ENCODE results near the gene OR10T2. TPM values are rescaled to one million over a fixed set of nuclear protein-coding genes. Genes with fewer than 3 reads are reported as not detected.

OR10T2 gene, protein sequence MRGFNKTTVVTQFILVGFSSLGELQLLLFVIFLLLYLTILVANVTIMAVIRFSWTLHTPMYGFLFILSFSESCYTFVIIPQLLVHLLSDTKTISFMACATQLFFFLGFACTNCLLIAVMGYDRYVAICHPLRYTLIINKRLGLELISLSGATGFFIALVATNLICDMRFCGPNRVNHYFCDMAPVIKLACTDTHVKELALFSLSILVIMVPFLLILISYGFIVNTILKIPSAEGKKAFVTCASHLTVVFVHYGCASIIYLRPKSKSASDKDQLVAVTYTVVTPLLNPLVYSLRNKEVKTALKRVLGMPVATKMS
- total RNA-seq (2012; rRNA removed) (not detected in 2 replicates), polyA plus RNA-seq (2012; rRNA removed) (not detected in 2 replicates), Bru-seq, nascent RNA (not detected), BruChase-seq, experiment 1, labeled RNA remaining after a 6-hour chase (not detected), BruChase-seq, experiment 2, labeled RNA remaining after a 2-hour chase (not detected)
- polyA plus RNA-seq (2012; cell fraction: cytosol; rRNA removed) = not detected in 2 replicates
- polyA plus RNA-seq (2012; cell fraction: nucleus; rRNA removed; ENCODE audit: low replicate concordance) = not detected in 2 replicates
- long read RNA-seq = 0 reads

DNA sequence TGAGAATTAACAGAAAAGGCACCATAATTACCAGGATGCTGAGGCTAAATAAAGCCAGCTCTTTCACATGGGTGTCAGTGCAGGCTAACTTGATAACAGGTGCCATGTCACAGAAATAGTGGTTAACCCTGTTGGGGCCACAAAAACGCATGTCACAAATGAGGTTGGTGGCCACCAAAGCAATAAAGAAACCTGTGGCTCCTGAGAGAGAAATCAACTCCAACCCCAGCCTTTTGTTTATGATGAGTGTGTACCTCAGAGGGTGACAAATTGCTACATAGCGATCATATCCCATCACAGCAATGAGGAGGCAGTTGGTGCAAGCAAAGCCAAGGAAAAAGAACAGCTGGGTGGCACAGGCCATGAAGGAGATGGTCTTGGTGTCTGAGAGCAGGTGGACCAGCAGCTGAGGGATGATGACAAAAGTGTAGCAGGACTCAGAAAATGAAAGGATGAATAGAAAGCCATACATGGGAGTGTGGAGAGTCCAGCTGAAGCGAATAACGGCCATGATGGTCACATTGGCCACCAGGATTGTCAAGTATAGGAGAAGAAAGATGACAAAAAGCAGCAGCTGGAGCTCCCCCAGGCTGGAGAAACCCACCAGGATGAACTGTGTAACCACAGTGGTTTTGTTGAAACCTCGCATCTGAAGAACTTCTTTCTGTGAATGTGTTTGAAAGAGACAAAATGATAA, at the start of gene OR10T2:
TSS of gene OR10T2 (minus strand) at position 649 of the 697 bp plus-strand sequence. CDS start at position 649, 0 bp downstream.
- WGBS, 2 experiments (ENCODE audit: extremely low coverage in 2 of 2, insufficient read length in 1 of 2) = 38% methylated on average over 2 of the region's 5 CpGs; no CpG with 5 or more reads in 1 of the 2 experiments
- Histone ChIP-seq H3K4me3 (ENCODE audit: insufficient read depth, low read depth, low read length) (no peak within 1 kb of the TSS), H2AK5ac (ENCODE audit: low read depth, low read length) (no peak within 1 kb of the TSS), H2BK20ac (ENCODE audit: low read depth, low read length) (no peak within 1 kb of the TSS), H3K18ac (ENCODE audit: low read depth, low read length) (no peak within 1 kb of the TSS), H3K36me3 (ENCODE audit: control insufficient read depth, insufficient read depth, low read length) (no peaks in the 10 kb centered on the region), H3K14ac (replicated peaks; ENCODE audit: low read depth, low read length) (no peak within 1 kb of the TSS), H3K23ac (ENCODE audit: low read depth, low read length) (no peak within 1 kb of the TSS), H2BK120ac (ENCODE audit: low read depth, low read length) (no peak within 1 kb of the TSS), H2BK5ac (ENCODE audit: low read depth, low read length, poor library complexity, severe bottlenecking) (no peak within 1 kb of the TSS), H3K4me1 (ENCODE audit: control insufficient read depth, insufficient read depth, low read length) (no peaks in the 10 kb centered on the region), H3K27me3 (ENCODE audit: control insufficient read depth, insufficient read depth, low read length) (no peaks in the 10 kb centered on the region), H2AFZ (replicated peaks; ENCODE audit: low read length, poor library complexity) (no peak within 1 kb of the TSS), H3K79me1 (ENCODE audit: low read depth in 1 of 2, low read length in 2 of 2) (no peaks in the 10 kb centered on the region), H4K20me1 (ENCODE audit: insufficient read depth, low read length) (no peaks in the 10 kb centered on the region), H4K5ac (ENCODE audit: low read depth, low read length) (no peak within 1 kb of the TSS), H3K4me2 (ENCODE audit: low read depth, low read length) (no peak within 1 kb of the TSS), H3K4ac (ENCODE audit: low read depth, low read length) (no peak within 1 kb of the TSS), H3K9ac (ENCODE audit: low read depth, low read length) (no peak within 1 kb of the TSS), H4K91ac (ENCODE audit: insufficient read depth, low read depth, low read length) (no peak within 1 kb of the TSS), H3K9me3 (ENCODE audit: control insufficient read depth, insufficient read depth, low read length) (no peaks in the 10 kb centered on the region), H3K27ac (ENCODE audit: insufficient read depth, low read length) (no peak within 1 kb of the TSS), H2BK15ac (ENCODE audit: low read depth, low read length) (no peak within 1 kb of the TSS), H2AK9ac (replicated peaks; ENCODE audit: low read depth, low read length, poor library complexity) (no peak within 1 kb of the TSS), H3K9me1 (ENCODE audit: insufficient read depth, low read length) (no peaks in the 10 kb centered on the region), H3K56ac (ENCODE audit: extremely low read depth, insufficient read depth, low read length) (no peak within 1 kb of the TSS), H4K8ac (ENCODE audit: low read depth in 2 of 2, low read length in 2 of 2) (no peak within 1 kb of the TSS)
- dilution Hi-C loops (cut with HindIII; ENCODE audit: low sequenced_read_pairs, unreplicated experiment) = no loop called here
- intact Hi-C loops (cut with micrococcal nuclease) = no loop called here
- in situ Hi-C loops (cut with MboI; ENCODE audit: low sequenced_read_pairs) = no loop called here
- BruUV-seq (replicated peaks) = no TSS peak
- TF ChIP-seq CHD1 (IDR thresholded peaks at IDR 0.05; ENCODE audit: low read depth, low read length) (no peak), RCOR1 (IDR thresholded peaks at IDR 0.05; ENCODE audit: insufficient replicate concordance, low read length) (no peak), POLR2A (IDR thresholded peaks at IDR 0.05; ENCODE audit: low read depth, low read length) (no peak), BHLHE40 (IDR thresholded peaks at IDR 0.05; ENCODE audit: low read depth, low read length) (no peak), MXI1 (IDR thresholded peaks at IDR 0.05; ENCODE audit: borderline replicate concordance, low read depth, low read length) (no peak), CEBPB (IDR thresholded peaks at IDR 0.05; ENCODE audit: low read depth, low read length) (no peak), RFX5 (IDR thresholded peaks at IDR 0.05; ENCODE audit: low read depth, low read length) (no peak)
- TF ChIP-seq, protein P1, sequence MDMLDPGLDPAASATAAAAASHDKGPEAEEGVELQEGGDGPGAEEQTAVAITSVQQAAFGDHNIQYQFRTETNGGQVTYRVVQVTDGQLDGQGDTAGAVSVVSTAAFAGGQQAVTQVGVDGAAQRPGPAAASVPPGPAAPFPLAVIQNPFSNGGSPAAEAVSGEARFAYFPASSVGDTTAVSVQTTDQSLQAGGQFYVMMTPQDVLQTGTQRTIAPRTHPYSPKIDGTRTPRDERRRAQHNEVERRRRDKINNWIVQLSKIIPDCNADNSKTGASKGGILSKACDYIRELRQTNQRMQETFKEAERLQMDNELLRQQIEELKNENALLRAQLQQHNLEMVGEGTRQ (IDR thresholded peaks at IDR 0.05; ENCODE audit: low read depth, low read length) = no peak
- TF ChIP-seq, protein P2, sequence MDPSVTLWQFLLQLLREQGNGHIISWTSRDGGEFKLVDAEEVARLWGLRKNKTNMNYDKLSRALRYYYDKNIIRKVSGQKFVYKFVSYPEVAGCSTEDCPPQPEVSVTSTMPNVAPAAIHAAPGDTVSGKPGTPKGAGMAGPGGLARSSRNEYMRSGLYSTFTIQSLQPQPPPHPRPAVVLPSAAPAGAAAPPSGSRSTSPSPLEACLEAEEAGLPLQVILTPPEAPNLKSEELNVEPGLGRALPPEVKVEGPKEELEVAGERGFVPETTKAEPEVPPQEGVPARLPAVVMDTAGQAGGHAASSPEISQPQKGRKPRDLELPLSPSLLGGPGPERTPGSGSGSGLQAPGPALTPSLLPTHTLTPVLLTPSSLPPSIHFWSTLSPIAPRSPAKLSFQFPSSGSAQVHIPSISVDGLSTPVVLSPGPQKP (IDR thresholded peaks at IDR 0.05; ENCODE audit: borderline replicate concordance, low read depth, low read length) = no peak
- TF ChIP-seq, protein P3, sequence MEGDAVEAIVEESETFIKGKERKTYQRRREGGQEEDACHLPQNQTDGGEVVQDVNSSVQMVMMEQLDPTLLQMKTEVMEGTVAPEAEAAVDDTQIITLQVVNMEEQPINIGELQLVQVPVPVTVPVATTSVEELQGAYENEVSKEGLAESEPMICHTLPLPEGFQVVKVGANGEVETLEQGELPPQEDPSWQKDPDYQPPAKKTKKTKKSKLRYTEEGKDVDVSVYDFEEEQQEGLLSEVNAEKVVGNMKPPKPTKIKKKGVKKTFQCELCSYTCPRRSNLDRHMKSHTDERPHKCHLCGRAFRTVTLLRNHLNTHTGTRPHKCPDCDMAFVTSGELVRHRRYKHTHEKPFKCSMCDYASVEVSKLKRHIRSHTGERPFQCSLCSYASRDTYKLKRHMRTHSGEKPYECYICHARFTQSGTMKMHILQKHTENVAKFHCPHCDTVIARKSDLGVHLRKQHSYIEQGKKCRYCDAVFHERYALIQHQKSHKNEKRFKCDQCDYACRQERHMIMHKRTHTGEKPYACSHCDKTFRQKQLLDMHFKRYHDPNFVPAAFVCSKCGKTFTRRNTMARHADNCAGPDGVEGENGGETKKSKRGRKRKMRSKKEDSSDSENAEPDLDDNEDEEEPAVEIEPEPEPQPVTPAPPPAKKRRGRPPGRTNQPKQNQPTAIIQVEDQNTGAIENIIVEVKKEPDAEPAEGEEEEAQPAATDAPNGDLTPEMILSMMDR (conservative IDR thresholded peaks at IDR 0.05; ENCODE audit: low read depth, low read length) = no peak
- ChIA-PET POLR2A (ENCODE audit: unreplicated experiment) (no interaction called here), CTCF (no interaction called here)
- no peak for DNase-seq
- ATAC-seq (ENCODE audit: low read depth) = no peak

Measured in IMR-90 (cell line).